ENCODE measurements around the gene INSR. TPM values are rescaled to one million over a fixed set of nuclear protein-coding genes. Genes with fewer than 3 reads are reported as not detected.
"Not testable (repeated sequence)": the region's sequence is repeated elsewhere in the genome, so short reads cannot be mapped to it uniquely, and the experiment has no call there.

The INSR gene
- total RNA-seq, 1 experiment from 2014 or later: 7.6 TPM

GRCh38 chr19:7217861-7218260 lies 76.4 kb downstream of the INSR start:
- Histone ChIP-seq H3K27me3 (no peaks in the 10 kb centered on the region), H3K4me3 (no peak overlapping the region), H3K36me3 (no peaks in the 10 kb centered on the region), H3K9me3 (peaks cover 2% of the 10 kb centered on the region)
- DNase-seq: no peak

GRCh38 chr19:7216373-7216902 lies 77.8 kb downstream of the INSR start:
- H3K9me3 ChIP-seq: peaks cover 2% of the 10 kb centered on the region
- DNase-seq: no peak
- H3K36me3 ChIP-seq: no peaks in the 10 kb centered on the region

DNA sequence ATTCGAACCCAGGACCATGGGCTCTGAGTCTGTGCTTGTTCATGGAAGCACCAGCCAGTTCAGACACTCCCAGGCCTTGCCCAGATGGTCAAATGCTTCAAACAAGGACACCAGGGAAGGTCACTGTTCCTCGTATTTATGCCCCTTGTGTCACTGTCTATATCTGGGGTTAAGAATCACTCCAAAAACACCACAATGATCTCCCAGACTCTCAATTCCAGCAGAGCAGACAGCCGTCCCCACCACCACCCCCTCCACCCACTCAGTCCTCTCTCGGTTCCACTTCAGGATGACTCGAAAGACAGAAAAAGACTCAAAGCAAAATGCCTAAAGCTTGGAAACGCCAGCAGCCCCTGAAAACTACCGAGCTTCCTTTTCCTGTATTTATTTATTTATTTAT lies 79.0 kb downstream of the INSR start:
- Histone ChIP-seq H3K27me3 (no peaks in the 10 kb centered on the region), H3K4me3 (no peak overlapping the region), H3K36me3 (no peaks in the 10 kb centered on the region), H3K9me3 (peaks cover 2% of the 10 kb centered on the region; the same call in 1 of the 2 replicates)
- DNase-seq: no peak

More at GRCh38 chr19:7216373-7216902, 77.8 kb downstream of the INSR start:
- Histone ChIP-seq H3K4me3 (no peak overlapping the region), H3K27me3 (no peaks in the 10 kb centered on the region)

GRCh38 chr19:7214324-7215089 lies 79.7 kb downstream of the INSR start:
- Histone ChIP-seq H3K27me3 (no peaks in the 10 kb centered on the region), H3K4me3 (no peak overlapping the region), H3K36me3 (no peaks in the 10 kb centered on the region), H3K9me3 (no peaks in the 10 kb centered on the region)
- no peak for DNase-seq

GRCh38 chr19:7213628-7214323 lies 80.4 kb downstream of the INSR start:
- H3K9me3 ChIP-seq: no peaks in the 10 kb centered on the region
- H3K27me3 ChIP-seq: no peaks in the 10 kb centered on the region
- DNase-seq: no peak
- no peaks in the 10 kb centered on the region for H3K36me3 ChIP-seq
- H3K4me3 ChIP-seq: no peak overlapping the region

DNA sequence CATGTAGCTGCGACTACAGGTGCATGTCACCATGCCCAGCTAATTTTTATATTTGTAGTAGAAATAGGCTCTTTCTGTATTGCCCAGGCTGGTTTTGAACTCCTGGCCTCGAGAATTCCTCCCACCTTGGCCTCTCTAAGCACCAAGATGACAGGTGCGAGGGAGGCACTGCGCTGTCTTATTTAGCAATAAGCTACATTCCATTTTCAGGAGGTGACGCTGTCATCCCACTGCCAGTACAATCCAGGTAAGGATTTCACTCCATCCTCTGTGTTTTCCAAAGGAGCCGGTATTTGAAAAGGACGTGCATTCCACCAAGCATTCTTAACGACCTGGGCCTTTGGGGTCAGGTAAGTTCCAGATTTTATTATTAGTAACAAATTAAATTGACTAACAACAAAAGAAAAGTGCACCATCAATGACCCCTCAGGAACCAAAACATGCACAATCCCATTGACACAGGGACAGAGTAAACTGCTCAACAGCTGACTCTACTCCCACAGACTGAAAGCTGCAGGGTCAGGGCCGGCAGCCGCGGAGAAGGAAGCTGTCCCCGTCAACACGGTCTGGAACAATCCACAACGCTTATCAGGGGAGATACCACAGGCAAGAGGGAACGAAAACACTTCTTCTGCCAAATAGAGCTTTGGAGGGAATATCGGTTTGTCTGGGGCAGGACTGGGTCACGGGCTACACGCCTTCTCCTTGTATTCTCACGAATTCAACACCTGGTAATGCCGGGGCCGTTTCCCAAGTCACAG lies 82.8 kb downstream of the INSR start:
- no peak for DNase-seq
- Histone ChIP-seq H3K4me3 (no peak overlapping the region), H3K27me3 (no peaks in the 10 kb centered on the region), H3K36me3 (no peaks in the 10 kb centered on the region), H3K9me3 (no peaks in the 10 kb centered on the region)

- Histone ChIP-seq H3K36me3 (no peaks in the 10 kb centered on the region), H3K9me3 (no peaks in the 10 kb centered on the region), H3K27me3 (no peaks in the 10 kb centered on the region), H3K4me3 (no peak overlapping the region)
- DNase-seq: no peak
Measured at GRCh38 chr19:7210359-7210758, 83.9 kb downstream of the INSR start.

DNA sequence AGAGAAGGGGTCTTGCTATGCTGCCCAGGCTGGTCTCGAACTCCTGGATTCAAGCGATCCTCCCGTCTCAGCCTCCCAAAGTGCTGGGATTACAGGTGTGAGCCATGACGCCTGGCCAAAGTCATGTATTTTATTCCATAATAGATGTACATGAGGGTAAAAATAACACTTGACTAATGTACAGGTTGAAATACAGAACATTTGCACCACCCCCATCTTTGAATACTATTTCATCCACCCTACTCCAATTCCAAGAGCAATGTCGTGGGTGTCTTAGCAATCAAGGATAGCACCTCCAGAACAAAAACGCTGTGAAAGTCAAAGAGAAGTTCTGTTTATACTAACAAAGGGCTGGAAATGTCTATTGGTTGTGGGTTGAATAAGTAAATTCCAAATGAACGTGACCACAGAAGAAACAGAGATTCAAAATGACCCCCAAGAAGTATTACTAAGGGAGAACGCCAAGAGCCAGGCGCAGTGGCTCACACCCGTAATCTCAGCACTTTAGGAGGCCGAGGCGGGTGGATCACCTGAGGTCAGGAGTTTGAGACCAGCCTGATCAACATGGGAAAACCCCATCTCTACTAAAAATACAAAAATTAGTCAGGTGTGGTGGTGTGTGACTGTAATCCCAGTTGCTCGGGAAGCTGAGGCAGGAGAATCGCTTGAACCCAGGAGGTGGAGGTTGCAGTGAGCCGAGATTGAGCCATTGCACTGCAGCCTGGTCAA lies 84.5 kb downstream of the INSR start:
- not testable (repeated sequence) for DNase-seq, H3K4me3 ChIP-seq, H3K27me3 ChIP-seq, H3K9me3 ChIP-seq, H3K36me3 ChIP-seq

- H3K9me3 ChIP-seq, H3K4me3 ChIP-seq, H3K27me3 ChIP-seq, DNase-seq, H3K36me3 ChIP-seq: not testable (repeated sequence)
Measured at GRCh38 chr19:7209036-7209435, 85.2 kb downstream of the INSR start.

DNA sequence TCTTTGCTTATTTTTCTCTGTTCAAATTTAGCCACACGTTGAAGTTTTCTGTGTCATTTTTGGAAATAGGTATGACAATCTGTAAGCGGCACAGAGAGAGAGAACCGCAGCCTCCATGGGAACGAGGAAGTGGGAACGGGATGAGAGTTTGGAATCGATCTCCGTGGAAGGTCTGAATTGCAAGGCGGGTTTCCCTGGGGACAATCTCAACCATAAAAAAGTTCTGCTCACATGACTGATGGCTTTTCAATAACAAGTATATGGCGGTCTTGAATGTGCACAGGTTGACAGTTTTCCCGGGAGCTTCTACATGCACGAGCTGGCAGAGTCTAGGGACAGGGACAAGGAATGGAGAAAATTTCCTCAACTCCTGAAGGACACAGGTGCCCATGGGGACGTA lies 90.9 kb downstream of the INSR start:
- no peak for DNase-seq
- H3K27me3 ChIP-seq: no peaks in the 10 kb centered on the region
- no peaks in the 10 kb centered on the region for H3K36me3 ChIP-seq
- no peak overlapping the region for H3K4me3 ChIP-seq
- no peaks in the 10 kb centered on the region for H3K9me3 ChIP-seq

DNA sequence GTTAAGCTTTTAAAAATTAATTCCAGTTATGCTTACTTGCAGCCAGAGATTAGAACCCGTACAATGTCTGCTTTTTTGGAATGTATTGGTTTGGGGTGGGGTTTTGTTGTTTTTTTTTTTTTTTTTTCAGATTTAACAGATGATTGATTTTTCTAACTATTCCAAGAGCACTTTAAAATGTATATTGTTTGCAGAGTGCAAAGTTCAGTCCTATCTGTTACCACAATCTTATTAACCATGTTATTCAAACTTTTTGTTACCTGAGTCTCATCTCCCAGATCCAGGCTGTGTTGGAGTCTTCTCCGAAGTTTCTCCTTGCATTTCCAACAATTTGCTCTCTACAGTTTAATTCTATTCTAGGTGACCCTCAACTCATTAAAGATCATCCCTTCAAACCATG lies 91.3 kb downstream of the INSR start:
- H3K9me3 ChIP-seq: no peaks in the 10 kb centered on the region
- no peaks in the 10 kb centered on the region for H3K36me3 ChIP-seq
- no peak overlapping the region for H3K4me3 ChIP-seq
- H3K27me3 ChIP-seq: no peaks in the 10 kb centered on the region
- DNase-seq: no peak

DNA sequence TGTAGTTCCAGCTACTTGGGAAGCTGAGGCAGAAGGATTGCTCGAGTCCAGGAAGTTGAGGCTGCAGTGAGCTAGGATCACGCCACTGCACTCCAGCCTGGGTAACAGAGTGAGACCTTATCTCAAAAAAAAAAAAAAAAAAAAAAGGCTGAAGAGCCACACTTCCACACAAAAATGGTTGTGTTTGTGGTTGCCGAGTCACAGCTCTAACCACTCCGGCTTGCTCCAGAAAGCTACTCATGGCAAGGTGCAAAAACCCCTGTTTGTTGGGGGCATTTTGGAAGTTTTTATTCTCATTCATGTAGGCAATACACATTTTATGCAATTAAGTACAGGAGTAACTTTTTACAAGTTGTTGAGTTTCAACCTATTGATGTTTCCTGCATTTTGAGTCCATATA lies 93.5 kb downstream of the INSR start:
- Histone ChIP-seq H3K27me3 (no peaks in the 10 kb centered on the region), H3K36me3 (no peaks in the 10 kb centered on the region), H3K4me3 (no peak overlapping the region), H3K9me3 (no peaks in the 10 kb centered on the region)
- no peak for DNase-seq

DNA sequence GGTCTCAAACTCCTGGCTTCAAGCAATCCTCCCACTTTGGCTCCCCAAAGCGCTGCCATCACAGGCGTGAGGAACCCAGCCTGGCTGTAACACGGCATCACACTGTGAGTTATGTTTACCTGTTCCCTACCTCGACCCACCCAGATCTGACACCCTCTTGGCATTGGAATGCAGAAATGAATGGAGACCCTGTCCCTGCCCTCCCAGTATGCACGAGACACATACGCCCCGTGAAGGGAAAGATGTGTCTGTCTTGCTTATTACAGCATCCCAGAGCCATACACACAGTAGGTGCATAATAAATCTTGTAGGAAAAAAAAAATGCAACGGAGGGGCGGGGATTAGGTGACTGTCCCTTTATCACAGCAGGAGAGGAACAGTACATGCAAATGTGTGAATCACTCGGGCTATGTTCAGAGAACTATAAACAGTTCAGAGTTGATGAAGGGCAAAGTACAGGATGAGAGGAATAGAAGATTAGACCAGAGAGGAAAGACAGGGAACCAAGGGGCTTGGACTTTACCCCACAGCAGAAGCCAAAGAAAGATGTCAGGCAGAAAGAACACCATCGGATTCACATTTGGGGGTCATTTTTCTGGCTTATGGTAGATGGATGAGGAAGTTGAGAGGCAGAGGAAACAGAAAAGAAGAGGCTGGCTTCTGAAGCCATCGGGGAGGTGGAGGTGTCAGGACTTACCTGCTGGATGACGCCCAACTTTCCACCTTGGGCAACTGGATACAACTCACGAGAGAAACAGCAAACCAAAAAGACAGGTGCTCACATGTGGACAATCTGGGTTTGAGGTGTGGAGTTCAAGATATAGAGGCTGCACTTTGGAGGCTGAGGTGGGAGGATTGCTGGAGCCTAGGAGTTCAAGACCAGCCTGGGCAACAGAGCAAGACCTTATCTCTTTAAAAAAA lies 94.3 kb downstream of the INSR start:
- no peak overlapping the region for H3K4me3 ChIP-seq
- no peak for DNase-seq
- no peaks in the 10 kb centered on the region for H3K36me3 ChIP-seq
- H3K9me3 ChIP-seq: no peaks in the 10 kb centered on the region
- H3K27me3 ChIP-seq: no peaks in the 10 kb centered on the region

- no peaks in the 10 kb centered on the region for H3K36me3 ChIP-seq
- H3K9me3 ChIP-seq: no peaks in the 10 kb centered on the region
- H3K4me3 ChIP-seq: peak overlapping the region; percentile 74
- peak; percentile 99 for DNase-seq
- H3K27me3 ChIP-seq: no peaks in the 10 kb centered on the region
Measured at GRCh38 chr19:7197760-7198696, 96.2 kb downstream of the INSR start.
